ENCODE results near the gene ANKRD65. TPM values are rescaled to one million over a fixed set of nuclear protein-coding genes. Genes with fewer than 3 reads are reported as not detected.
"Not testable (repeated sequence)": the region's sequence is repeated elsewhere in the genome, so short reads cannot be mapped to it uniquely, and the experiment has no call there.

ANKRD65 gene
- total RNA-seq, 1 donor from 2014 or later, result 1.4 TPM

- H3K27me3 ChIP-seq (ENCODE audit: control insufficient read depth, insufficient read depth, low read length), result no peaks in the 10 kb centered on the region
- H3K4me3 ChIP-seq (ENCODE audit: low read depth, low read length), result no peak overlapping the region
- no peaks in the 10 kb centered on the region for H3K36me3 ChIP-seq (ENCODE audit: control insufficient read depth, insufficient read depth, low read length)
- no peak for DNase-seq (ENCODE audit: low read depth)
- TF ChIP-seq CTCF (IDR thresholded peaks at IDR 0.05; ENCODE audit: insufficient read depth, low read length, poor library complexity, severe bottlenecking), result no peak
Measured at GRCh38 chr1:1451696-1452364, 30.8 kb upstream of the ANKRD65 start.

- not testable (repeated sequence) for H3K4me3 ChIP-seq (ENCODE audit: low read depth, low read length); H3K36me3 ChIP-seq (ENCODE audit: control insufficient read depth, insufficient read depth, low read length); H3K27me3 ChIP-seq (ENCODE audit: control insufficient read depth, insufficient read depth, low read length); DNase-seq (ENCODE audit: low read depth)
Measured at GRCh38 chr1:1450616-1451015, 29.5 kb upstream of the ANKRD65 start.

- TF ChIP-seq CTCF (IDR thresholded peaks at IDR 0.05; ENCODE audit: insufficient read depth, low read length, poor library complexity, severe bottlenecking), result no peak
- Histone ChIP-seq H3K27me3 (ENCODE audit: control insufficient read depth, insufficient read depth, low read length) (no peaks in the 10 kb centered on the region), H3K36me3 (ENCODE audit: control insufficient read depth, insufficient read depth, low read length) (no peaks in the 10 kb centered on the region), H3K4me3 (ENCODE audit: low read depth, low read length) (no peak within 1 kb of the TSS)
- DNase-seq (ENCODE audit: low read depth), result no peak
Measured at GRCh38 chr1:1449099-1449739, 28.1 kb upstream of the ANKRD65 start, which contains the start of gene ATAD3C. Gene ATAD3C (plus strand): TSS chr1:1449689. CDS start chr1:1450684, 995 bp downstream.

GRCh38 chr1:1446631-1447030 is 25.6 kb upstream of the ANKRD65 start:
- not testable (repeated sequence) for H3K36me3 ChIP-seq (ENCODE audit: control insufficient read depth, insufficient read depth, low read length); DNase-seq (ENCODE audit: low read depth); H3K27me3 ChIP-seq (ENCODE audit: control insufficient read depth, insufficient read depth, low read length); H3K4me3 ChIP-seq (ENCODE audit: low read depth, low read length)

- Histone ChIP-seq H3K4me3 (ENCODE audit: low read depth, low read length) (no peak overlapping the region), H3K27me3 (ENCODE audit: control insufficient read depth, insufficient read depth, low read length) (peaks cover 2% of the 10 kb centered on the region), H3K36me3 (ENCODE audit: control insufficient read depth, insufficient read depth, low read length) (no peaks in the 10 kb centered on the region)
- TF ChIP-seq CTCF (IDR thresholded peaks at IDR 0.05; ENCODE audit: insufficient read depth, low read length, poor library complexity, severe bottlenecking), result no peak
- no peak for DNase-seq (ENCODE audit: low read depth)
Measured at GRCh38 chr1:1442069-1442770, 21.1 kb upstream of the ANKRD65 start.

- Histone ChIP-seq H3K4me3 (ENCODE audit: low read depth, low read length) (no peak overlapping the region), H3K27me3 (ENCODE audit: control insufficient read depth, insufficient read depth, low read length) (peaks cover 2% of the 10 kb centered on the region), H3K36me3 (ENCODE audit: control insufficient read depth, insufficient read depth, low read length) (no peaks in the 10 kb centered on the region)
- peak; percentile 90 for TF ChIP-seq CTCF (IDR thresholded peaks at IDR 0.05; ENCODE audit: insufficient read depth, low read length, poor library complexity, severe bottlenecking)
- DNase-seq (ENCODE audit: low read depth), result no peak
Measured at GRCh38 chr1:1441002-1441888, 20.2 kb upstream of the ANKRD65 start.

All from kidney epithelial cell (primary cell).